ENCODE results near the gene RAET1E.

DNA sequence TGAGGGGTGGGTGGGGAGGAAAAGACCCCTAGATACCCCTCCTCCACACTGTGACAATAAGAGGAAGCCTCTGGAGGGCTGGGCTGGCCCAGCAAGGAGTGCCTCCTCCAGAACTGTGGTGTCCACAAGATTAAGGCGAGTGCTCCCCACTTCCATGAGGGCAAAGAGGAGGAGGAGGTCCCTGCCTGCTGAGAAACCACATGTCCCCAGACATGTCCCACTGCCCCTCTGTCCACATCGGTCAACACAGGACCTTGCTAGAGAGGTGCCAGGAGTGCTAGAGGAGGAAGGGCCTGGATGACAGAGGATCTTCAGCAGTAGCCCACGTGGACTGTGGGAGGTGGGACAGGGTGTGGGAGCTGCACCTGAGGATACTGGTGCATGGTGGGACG, 21.9 kb upstream of the RAET1E start:
- no peak for TF ChIP-seq POLR2AphosphoS5 (IDR thresholded peaks at IDR 0.05; ENCODE audit: insufficient read depth in 1 of 2, low read depth in 1 of 2)
- TF ChIP-seq, protein P1, sequence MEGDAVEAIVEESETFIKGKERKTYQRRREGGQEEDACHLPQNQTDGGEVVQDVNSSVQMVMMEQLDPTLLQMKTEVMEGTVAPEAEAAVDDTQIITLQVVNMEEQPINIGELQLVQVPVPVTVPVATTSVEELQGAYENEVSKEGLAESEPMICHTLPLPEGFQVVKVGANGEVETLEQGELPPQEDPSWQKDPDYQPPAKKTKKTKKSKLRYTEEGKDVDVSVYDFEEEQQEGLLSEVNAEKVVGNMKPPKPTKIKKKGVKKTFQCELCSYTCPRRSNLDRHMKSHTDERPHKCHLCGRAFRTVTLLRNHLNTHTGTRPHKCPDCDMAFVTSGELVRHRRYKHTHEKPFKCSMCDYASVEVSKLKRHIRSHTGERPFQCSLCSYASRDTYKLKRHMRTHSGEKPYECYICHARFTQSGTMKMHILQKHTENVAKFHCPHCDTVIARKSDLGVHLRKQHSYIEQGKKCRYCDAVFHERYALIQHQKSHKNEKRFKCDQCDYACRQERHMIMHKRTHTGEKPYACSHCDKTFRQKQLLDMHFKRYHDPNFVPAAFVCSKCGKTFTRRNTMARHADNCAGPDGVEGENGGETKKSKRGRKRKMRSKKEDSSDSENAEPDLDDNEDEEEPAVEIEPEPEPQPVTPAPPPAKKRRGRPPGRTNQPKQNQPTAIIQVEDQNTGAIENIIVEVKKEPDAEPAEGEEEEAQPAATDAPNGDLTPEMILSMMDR (IDR thresholded peaks at IDR 0.05): no peak
